Kidney epithelial cell (primary cell): ENCODE measurements around the gene BSG. TPM values are rescaled to one million over a fixed set of nuclear protein-coding genes. Genes with fewer than 3 reads are reported as not detected.

ENCODE experiments used
- DNase-seq: peaks from one replicate; pipeline ENCODE4 v3.0.0-alpha.2; 2010; ENCODE audit warnings: low read depth
- H3K27me3 ChIP-seq: 2 replicates; pipeline ENCODE4 v1.6.0; 2011; ENCODE audit warnings: low read length; ENCODE audit not compliant: control insufficient read depth, insufficient read depth
- H3K36me3 ChIP-seq: 2 replicates; pipeline ENCODE4 v1.5.1; 2011; ENCODE audit warnings: low read length; ENCODE audit not compliant: control insufficient read depth, insufficient read depth
- H3K4me3 ChIP-seq: 2 replicates; pipeline ENCODE4 v1.5.1; 2011; ENCODE audit warnings: low read depth, mild to moderate bottlenecking, control low read depth, low read length
- total RNA-seq: library from RNA; depleted of rRNA; stranded (reverse); fragments of >200 nt; gene quantifications from 2 replicates; pipeline ENCODE4 v1.2.3, GENCODE V29; 2015
- TF ChIP-seq, protein P1 (sequence below): IDR thresholded peaks from 2 replicates; pipeline ENCODE4 v1.5.1; 2011; ENCODE audit warnings: mild to moderate bottlenecking, moderate library complexity, low read length, control low read depth, inconsistent platforms; ENCODE audit not compliant: insufficient read depth, poor library complexity, severe bottlenecking

Gene BSG
- total RNA-seq, 1 donor from 2014 or later: 838 TPM

DNA sequence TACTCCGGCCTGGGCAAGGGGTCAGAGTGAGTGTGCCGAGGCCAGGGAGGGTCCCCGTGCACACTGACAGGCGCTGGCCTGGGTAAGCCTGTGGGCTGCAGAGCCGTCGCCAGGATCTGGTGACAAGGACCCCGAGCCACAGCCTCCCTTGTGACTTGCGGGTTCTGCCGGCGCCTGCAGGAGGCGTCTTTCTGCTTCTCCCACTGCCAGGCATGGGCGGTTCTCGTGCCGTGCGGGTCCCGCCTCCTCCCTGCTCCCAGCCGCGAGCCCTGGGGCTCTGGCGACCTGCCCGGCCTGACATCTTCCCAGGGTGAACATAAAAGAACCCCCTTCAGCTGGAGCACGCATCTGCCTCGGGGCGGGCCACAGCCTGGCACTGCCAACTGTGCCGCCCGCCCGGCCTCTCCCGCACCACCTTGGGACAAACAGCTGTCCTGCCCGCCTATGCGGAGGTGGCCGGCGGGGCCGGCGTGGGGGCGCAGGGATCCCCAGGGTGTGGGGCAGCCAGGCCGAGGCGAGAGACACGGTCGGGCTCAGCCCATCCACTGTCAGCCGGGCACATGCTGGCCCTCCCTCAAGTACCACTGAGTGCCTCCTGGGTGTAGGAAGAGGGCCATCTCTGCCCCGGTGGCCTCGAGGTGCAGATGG, 15.8 kb downstream of the BSG start:
- DNase-seq: no peak
- Histone ChIP-seq H3K4me3 (no peak overlapping the region), H3K36me3 (no peaks in the 10 kb centered on the region), H3K27me3 (peaks cover 47% of the 10 kb centered on the region)
- TF ChIP-seq, protein P1, sequence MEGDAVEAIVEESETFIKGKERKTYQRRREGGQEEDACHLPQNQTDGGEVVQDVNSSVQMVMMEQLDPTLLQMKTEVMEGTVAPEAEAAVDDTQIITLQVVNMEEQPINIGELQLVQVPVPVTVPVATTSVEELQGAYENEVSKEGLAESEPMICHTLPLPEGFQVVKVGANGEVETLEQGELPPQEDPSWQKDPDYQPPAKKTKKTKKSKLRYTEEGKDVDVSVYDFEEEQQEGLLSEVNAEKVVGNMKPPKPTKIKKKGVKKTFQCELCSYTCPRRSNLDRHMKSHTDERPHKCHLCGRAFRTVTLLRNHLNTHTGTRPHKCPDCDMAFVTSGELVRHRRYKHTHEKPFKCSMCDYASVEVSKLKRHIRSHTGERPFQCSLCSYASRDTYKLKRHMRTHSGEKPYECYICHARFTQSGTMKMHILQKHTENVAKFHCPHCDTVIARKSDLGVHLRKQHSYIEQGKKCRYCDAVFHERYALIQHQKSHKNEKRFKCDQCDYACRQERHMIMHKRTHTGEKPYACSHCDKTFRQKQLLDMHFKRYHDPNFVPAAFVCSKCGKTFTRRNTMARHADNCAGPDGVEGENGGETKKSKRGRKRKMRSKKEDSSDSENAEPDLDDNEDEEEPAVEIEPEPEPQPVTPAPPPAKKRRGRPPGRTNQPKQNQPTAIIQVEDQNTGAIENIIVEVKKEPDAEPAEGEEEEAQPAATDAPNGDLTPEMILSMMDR: peak; percentile 82

DNA sequence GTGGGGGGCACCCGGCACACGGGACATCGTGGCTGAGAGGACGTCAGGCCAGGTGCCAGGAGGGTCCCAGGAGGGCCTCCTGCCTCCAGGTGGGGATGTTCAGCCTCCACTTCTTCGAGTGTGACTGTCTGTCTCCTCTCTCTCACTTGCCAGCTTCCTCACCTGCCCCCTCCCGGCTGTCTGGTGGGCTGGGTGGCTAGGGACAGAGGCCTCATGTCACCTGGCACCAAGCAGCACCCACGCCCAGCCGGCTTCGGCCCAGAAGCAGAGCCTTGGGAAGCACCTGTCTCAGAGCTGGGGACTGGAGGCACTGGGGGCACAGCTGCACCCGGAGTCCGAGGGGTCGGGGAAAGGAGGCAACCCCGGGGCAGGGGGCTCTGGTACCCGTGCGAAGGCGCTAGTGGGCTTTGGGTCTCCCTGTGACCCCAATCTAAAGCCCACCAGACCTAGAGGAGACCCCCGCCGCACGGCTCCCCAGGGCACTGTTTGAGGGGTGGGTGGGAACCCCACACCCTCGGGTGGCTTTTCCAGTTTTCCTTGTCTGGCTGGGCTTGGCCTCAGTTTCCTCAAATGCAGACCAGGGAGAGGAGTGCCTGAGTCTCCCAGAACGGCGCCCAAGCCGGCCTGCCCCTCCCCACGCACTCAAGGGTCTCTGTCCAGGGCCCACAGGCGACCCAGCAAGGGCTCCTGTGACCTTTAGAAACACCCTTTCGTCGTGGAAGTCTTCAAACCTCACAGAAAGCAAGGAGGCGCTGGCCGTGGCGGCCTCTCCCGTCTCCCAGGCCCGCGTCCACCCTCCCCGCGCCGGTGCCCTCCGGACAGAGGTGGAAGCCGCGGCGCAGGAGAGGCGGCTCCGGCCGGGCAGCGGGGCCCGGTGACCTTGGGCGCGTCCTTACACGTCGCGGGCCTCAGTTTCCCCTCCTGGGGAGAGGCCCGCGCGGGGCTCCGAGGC, 16.6 kb downstream of the BSG start:
- DNase-seq: no peak
- peaks cover 51% of the 10 kb centered on the region for H3K27me3 ChIP-seq
- no peaks in the 10 kb centered on the region for H3K36me3 ChIP-seq
- H3K4me3 ChIP-seq: no peak overlapping the region
- TF ChIP-seq, protein P1: no peak

DNA sequence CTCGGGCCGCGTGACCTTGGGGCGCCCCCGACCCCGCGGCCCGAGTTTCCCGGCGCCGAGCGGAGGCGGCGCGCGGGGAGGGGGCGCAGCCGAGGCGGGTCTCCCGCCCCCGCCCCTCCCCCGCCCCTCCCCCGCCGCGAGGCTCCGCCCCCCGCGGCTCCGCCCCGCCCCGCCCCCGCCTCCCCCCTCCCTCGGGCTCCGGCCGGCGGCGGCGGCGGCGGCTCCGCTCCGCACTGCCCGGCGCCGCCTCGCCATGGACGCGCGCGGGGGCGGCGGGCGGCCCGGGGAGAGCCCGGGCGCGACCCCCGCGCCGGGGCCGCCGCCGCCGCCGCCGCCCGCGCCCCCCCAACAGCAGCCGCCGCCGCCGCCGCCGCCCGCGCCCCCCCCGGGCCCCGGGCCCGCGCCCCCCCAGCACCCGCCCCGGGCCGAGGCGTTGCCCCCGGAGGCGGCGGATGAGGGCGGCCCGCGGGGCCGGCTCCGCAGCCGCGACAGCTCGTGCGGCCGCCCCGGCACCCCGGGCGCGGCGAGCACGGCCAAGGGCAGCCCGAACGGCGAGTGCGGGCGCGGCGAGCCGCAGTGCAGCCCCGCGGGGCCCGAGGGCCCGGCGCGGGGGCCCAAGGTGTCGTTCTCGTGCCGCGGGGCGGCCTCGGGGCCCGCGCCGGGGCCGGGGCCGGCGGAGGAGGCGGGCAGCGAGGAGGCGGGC, 17.4 kb downstream of the BSG start, which contains the start of gene HCN2:
HCN2 (plus strand) TSS at position 189 of the 703 bp plus-strand sequence; CDS start at position 254, 65 bp downstream.
- TF ChIP-seq, protein P1: no peak
- Histone ChIP-seq H3K4me3 (no peak within 1 kb of the TSS), H3K36me3 (no peaks in the 10 kb centered on the region), H3K27me3 (peaks cover 58% of the 10 kb centered on the region)
- no peak for DNase-seq

DNA sequence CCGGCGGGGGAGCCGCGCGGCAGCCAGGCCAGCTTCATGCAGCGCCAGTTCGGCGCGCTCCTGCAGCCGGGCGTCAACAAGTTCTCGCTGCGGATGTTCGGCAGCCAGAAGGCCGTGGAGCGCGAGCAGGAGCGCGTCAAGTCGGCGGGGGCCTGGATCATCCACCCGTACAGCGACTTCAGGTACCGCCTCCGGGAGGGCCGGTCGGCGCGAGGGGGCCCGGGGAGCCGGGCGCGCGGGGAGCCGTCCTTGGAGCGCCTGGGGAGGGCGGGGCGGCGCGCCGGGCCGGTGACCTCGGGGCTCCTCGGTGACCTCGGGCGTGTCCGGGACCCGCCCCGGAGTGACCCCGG, 18.0 kb downstream of the BSG start:
- Histone ChIP-seq H3K4me3 (no peak overlapping the region), H3K27me3 (peaks cover 60% of the 10 kb centered on the region), H3K36me3 (no peaks in the 10 kb centered on the region)
- TF ChIP-seq, protein P1: no peak
- DNase-seq: no peak

DNA sequence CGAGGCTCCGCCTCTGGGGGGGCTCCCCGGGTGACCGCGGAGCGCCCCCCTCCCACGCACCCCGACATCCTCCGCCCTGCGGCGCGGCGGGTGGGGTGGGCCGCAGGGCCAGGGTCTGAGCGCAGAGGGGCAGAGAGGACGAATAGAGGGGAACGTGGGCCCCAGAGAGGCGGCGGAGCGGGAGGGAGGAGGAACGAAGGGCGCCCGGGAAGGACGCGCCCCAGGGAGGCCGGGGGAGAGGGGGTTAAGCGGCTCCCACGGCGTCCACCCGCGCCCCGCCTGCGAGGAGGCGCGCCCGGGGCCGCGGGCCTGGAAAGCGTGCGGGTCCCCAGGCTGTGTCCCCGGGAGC, 18.3 kb downstream of the BSG start:
- H3K27me3 ChIP-seq: peaks cover 62% of the 10 kb centered on the region
- DNase-seq: no peak
- no peak overlapping the region for H3K4me3 ChIP-seq
- TF ChIP-seq, protein P1: no peak
- no peaks in the 10 kb centered on the region for H3K36me3 ChIP-seq
